GM12801 (cell line): ENCODE measurements around the gene MSH3.

Experiments used
- TF ChIP-seq, protein P1 (sequence below): IDR thresholded peaks from one replicate; pipeline ENCODE4 v1.5.1; 2011; ENCODE audit warnings: control low read depth; ENCODE audit not compliant: insufficient read length; ENCODE audit errors: extremely low read depth

Gene MSH3

GRCh38 chr5:80884086-80884813, 229.8 kb downstream of the MSH3 start:
- TF ChIP-seq, protein P1, sequence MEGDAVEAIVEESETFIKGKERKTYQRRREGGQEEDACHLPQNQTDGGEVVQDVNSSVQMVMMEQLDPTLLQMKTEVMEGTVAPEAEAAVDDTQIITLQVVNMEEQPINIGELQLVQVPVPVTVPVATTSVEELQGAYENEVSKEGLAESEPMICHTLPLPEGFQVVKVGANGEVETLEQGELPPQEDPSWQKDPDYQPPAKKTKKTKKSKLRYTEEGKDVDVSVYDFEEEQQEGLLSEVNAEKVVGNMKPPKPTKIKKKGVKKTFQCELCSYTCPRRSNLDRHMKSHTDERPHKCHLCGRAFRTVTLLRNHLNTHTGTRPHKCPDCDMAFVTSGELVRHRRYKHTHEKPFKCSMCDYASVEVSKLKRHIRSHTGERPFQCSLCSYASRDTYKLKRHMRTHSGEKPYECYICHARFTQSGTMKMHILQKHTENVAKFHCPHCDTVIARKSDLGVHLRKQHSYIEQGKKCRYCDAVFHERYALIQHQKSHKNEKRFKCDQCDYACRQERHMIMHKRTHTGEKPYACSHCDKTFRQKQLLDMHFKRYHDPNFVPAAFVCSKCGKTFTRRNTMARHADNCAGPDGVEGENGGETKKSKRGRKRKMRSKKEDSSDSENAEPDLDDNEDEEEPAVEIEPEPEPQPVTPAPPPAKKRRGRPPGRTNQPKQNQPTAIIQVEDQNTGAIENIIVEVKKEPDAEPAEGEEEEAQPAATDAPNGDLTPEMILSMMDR = no peak

DNA sequence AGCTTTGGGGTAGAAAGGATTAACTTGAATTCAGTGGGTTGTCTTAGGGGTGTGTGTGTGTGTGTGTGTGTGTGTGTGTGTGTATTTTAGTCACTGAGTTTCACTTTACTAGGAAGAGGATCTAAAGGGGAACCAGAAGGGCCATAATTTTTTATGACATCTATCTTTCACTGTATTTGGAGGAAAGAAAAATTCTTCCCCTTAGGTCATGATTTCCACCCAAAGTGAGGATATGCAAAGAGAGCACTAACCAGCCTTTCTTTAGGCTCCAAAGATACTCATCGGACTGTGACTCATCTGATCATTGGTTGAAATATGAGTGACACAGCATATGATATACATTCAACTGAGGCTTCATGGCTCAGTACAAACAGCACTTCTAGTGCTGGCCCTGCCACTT, 230.5 kb downstream of the MSH3 start:
- TF ChIP-seq, protein P1 = no peak

DNA sequence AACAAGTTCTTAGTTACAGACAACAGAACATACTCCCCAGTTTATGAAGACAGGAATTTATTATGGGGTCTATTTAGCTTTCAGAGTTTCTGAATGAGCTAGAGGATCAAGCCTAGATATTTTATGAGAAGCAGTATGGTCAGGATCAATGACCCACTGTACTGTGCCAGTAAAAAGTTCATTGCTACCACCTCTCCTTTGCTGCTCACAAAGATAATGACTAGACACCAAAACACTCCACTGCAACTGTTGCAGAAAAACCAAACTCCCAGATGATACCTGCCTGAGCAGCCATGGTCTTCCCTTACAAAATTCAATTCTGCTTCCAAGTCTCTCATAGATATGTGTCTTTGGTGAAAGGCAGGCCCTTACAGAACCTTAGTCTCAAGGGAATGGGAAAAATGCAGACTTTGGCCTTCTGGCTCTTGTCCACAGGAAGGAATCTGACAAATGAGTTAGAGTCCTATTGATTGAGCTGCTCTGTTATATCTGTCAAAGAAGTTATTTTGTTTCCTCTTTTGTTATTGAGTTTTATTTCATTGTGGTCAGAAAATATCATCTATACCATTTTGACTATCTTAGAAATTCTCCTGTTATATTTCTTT, 231.0 kb downstream of the MSH3 start:
- TF ChIP-seq, protein P1 = no peak

DNA sequence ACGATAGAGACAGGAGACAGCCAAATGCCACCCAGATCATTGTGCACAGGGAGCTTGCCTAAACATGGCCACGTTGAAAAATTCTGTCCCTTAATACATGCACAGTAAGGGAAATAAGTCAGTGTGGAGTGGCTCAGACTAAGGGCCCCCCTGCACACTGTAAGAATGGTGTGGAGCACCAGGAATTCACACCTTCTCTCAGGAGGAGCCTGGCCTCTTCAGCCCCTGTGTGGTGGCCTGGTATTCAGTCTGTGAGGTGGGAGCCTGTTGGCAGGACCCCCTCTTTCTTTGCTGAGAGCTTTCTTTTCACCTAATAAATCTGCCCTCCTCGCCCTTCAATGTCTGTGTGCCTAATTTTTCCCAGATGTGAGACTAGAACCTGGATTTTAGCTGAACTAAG, 239.6 kb downstream of the MSH3 start:
- TF ChIP-seq, protein P1 = no peak

GRCh38 chr5:80895523-80895922, 241.1 kb downstream of the MSH3 start:
- TF ChIP-seq, protein P1 = no peak

- TF ChIP-seq, protein P1 = no peak
These were observed 250.2 kb downstream of the MSH3 start for GRCh38 chr5:80904533-80905187.

DNA sequence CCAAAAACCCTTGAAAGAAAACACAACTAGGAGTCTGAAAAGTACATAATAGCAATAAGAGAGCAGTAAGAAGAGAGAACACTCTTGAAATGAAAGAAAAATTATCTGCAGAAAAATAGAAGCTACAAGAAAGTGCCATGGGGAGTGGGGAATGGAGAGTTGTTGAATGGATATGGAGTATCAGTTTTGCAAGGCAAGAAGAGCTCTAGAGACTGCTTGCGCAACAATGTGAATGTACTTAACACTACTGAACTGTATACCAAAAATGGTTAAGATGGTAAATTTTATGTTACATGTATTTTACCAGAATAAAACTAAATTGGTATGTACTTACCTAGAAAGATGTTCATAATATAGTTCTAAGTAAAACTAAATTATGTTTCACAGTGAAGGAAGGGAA, 251.0 kb downstream of the MSH3 start:
- TF ChIP-seq, protein P1 = no peak
